GM19467 (cell line): ENCODE data around the gene CKM.

Experiments
- ATAC-seq: cut with Tn5 transposase; IDR thresholded peaks from one replicate; pipeline ENCODE4 v1.9.1; 2021; ENCODE audit warnings: mild to moderate bottlenecking, moderate library complexity; ENCODE audit not compliant: unreplicated experiment

CKM gene

DNA sequence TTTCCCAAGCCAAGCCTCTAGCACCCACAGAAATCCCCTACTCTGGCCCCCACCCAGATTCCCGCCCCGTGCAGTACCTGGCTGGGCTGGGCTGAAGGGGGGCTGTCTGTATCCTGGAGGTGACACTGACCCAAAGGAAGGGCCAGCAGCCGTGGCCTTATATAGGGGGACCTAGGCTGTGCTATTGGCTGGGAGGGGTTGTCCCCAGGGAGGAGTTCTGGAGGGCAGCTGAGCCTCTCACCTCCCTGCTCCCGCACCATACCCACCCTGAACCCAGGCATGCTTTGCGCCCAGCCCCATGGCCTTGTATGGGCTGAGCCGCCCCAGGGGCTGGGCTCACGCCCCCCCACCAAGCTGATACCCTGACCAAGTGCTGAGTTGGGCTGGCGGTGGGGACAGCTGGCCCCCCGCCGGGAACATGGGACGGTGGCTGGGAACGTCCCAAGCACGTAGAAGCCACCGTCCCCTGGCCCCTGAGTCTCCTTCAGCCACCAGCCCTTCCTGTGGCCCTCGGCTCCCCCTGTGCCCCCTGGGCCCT, at the start of gene CKM:
CKM (minus strand) TSS at position 132 of the 538 bp plus-strand sequence. CDS start 3,162 bp downstream, outside the sequence.
- no peak for ATAC-seq

DNA sequence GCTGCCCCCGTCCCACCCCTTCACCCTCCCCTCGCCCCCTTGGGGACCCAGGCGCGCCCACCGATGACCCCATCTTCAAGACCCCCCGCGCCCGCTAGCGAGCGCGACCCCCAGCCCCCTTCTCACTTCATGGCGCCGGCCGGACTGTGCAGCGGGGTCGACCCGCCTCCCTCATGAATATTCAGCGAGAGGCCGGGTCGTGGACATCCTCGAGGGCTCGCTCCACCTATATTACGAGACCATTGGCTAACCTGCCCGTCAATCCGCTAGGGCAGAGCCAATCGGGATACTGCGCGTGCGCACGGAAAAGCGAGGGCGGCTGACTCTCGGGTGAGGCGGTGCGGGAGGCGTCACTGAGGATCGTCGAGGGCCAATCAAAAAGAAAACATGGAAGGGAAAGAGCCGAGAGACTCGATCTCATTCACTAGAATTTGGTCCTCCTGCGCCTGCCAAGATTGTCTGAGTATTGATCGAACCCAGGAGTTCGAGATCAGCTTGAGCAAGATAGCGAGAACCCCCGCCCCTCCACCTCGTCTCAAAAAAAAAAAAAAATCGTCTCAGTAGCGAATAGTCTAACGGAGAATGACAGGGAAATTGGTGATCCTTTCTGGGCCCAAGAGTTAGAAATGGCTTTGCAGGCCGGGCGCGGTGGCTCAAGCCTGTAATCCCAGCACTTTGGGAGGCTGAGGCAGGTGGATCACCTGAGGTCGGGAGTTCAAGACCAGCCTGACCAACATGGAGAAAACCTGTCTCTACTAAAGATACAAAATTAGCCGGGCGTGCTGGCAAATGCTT, 47.9 kb upstream of the CKM start, which contains the start of gene ERCC2:
ERCC2 (minus strand) TSS at position 164 of the 795 bp plus-strand sequence; CDS start at position 131, 33 bp downstream.
- ATAC-seq, result peak; percentile 94

DNA sequence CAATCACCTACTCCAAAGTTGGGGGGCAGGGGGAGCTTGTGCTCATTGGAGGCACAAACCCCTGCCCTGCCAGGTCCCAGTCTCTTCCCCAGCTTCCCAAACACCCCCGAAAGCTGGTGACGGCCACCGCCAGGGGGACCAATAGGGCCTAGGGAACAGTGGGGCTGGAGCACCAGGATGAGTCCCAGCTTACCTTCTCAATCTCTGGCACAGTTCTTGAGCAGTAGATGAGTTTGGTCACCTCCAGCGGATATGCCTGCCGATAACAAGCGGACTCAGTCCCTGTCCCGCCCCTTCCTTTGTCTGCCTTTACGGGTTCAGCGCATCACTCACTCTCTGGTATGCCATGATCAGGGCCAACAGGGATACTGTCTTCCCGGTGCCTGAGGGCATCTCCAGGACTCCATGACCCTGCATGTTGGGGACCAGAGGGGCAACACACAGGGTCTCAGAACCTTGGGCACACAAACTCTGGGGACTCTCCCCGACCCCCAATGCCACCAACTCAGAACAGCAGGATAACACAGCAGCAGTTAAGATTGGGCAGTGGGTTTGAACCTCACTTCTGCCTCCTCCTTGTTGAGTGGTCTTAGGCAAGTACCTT, 46.2 kb upstream of the CKM start:
- ATAC-seq, result no peak

DNA sequence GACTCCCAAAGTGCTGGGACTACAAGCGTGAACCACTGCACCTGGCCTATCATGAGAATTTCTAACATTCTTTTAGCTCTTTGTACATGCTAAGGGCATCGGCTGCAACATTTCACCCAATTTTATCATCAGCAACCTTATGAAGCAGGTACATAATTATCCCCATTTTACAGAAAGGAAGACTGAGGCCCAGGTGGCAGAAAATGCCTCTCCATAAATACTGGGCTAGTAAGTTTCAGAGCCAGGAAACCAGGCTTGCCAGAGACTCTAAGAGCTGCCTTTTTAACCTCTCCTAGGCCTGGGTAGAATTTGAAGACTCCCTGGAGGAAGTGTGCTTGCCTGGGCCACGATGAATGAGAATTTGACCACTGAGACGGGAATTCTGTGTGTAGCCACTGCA, 45.5 kb upstream of the CKM start:
- no peak for ATAC-seq

DNA sequence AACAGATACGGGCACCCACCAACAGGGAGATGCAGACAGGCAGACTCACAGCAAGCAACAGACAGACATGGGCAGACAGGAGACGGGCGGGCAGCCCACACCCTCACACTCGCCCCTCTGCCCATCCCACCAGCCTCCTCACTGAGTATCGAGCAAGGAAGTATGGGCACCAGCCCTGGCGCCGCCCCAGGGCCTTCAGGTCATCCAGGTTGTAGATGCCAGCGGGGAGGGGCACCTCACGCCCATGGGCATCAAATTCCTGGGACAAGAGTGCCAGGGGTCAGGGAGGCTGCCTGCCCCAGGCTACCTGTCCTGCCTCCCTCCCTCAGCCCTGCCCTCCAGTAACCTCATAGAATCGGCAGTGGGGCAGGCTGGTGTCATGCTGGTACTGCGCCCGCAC, 42.0 kb upstream of the CKM start:
- ATAC-seq, result no peak

DNA sequence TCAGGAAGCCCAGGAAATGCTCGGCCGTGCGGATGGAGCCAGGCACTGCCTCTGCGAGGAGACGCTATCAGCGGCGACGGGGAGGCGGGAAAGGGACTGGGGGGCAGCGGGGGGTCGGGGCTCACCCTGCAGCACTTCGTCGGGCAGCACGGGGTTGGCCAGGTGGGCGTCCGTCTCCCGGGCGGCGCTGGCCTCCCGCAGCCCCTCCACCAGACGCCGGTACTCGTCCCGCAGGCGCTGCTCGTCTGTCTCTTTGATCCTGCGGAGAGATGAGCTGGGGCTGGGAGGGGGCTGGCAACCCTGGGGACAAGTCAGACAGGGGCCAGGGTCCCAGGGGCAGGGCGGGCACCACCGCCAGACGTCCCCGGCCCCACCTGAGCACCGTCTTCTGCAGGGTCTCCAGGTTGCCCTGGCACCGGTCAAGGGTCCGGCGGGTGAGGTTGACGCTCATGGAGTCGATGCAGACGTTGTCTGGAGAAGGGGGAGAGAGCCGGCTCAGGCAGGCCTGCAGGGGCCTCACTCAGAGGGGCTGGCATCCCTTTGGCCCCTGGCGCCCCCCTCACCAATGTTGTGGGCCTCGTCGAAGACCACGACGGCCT, 41.3 kb upstream of the CKM start:
- ATAC-seq, result no peak

DNA sequence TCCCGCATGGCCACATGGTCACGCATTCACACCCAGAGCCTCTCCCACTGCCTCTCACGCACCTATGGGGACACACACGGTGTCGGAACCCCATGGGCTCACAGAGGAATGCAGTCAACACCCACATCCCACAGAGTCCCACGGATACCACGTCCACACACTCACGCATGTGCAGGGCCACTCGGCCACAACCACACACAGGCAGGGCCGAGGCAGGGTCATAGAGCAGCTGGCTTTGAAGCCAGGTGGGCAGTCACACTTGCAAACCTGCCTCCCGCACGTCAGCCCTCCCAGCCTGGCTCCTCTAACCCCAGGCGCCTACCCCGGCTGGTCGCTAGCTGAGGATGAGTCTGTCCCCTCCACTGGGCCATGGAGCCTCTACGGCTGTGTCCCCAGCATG, 39.6 kb upstream of the CKM start:
- ATAC-seq, result no peak

DNA sequence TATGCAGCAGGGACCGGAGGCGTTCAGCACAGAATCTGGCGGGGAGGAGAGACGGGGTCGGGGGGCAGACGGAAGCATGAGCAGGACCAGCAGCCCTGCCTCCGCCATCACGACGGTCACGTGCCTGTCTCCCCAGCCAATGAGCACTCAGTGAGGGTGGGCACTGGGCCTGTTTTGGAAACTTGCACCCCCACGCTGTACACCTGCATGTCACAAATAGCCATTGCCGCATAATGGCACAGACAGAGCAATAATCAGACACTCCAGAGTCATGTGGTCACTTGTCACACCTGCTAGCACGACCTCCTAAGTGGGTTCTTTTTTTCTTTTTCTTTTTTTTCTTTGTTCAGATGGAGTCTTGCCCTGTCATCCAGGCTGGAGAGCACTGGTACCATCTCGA, 38.9 kb upstream of the CKM start:
- no peak for ATAC-seq

DNA sequence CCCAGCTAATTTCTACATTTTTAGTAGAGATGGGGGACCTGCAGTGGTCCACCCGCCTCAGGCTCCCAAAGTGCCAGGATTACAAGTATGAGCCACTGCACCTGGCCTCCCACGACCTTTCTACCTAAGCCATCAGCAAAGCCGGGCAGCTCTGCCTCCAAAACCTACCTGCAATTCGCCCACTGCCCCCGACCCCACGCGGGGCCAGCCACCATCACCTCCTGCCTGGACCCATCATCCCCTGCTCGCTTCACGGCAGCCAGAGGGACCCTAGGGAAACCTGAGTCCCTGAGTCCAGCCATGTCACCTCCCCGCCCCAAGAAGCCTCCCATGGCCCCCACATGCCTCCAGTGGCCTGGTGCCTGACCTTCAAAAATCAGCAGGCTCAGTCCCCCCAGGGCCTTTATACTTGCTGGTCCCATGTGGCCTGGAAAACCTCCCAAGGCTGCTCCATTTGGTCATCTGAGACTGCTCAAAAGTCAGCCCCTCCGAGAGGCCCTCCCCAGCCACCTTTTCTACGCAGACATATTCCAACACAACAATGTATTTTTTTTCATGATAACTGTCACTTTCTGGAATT, 35.6 kb upstream of the CKM start:
- no peak for ATAC-seq

DNA sequence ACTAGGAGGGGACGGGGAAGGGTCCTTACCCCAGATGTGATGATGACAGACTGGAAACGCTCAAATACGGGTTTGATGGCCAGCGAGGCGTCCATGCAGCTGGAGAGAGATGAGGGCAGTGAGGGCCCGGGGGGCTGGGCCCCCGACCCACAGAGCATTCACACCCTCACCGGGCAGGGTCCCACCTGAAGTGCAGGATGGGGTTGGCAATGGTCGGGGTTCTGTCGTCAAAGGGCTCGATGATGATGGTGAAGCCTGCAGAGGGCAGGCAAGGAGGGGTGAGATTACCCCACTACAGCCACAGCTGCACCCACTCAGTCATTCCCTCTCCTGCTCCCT, 34.7 kb upstream of the CKM start:
- no peak for ATAC-seq

DNA sequence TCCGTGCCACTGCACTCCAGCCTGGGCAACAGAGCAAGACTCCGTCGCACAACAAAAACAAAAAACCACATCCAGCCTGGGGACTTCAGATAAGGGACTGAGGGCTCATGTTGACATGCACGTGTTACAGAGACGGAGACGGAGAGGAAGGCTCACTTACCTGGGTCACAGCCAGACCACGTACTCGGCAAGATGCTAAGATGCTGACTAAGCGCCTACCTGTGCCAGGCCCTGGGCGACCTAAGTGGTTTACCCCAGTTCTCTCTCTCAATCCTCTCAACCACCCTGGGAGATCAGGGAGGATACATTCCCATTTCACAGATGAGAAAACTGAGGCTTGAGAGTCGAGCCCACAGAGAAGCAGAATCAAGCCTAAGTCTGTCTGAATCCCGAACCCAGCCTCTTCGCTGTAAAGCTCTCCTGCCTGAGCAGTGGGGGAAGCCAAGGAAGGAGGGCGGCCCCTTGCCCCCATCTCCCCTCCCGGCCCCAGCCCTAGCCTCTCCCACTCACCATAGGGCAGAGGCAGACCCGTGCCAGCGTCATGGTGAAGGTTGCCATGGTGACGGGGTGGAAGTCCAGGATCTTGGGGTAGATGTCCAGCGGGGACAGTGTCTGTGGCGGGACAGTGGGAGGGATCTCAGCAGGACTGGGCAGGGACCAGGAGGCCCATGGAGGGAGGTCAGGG, 34.2 kb upstream of the CKM start:
- no peak for ATAC-seq

DNA sequence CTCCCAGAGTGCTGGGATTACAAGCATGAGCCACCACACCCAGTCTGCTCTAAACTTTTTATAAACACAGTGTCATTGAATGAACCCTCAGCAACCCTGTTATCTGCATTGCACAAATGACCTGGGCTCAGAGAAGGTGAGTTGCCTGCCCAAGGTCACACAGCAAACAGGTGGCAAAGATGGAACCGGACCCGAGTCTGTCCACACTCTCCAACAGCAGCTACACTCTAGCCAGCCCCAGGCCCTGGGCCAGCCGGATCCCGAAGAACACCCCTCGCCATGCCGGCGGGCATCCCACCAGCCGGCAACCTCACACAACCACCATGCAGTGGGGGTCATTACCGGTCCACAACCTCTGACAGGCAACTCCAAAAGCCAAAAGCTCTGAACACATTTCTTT, 33.2 kb upstream of the CKM start:
- no peak for ATAC-seq

DNA sequence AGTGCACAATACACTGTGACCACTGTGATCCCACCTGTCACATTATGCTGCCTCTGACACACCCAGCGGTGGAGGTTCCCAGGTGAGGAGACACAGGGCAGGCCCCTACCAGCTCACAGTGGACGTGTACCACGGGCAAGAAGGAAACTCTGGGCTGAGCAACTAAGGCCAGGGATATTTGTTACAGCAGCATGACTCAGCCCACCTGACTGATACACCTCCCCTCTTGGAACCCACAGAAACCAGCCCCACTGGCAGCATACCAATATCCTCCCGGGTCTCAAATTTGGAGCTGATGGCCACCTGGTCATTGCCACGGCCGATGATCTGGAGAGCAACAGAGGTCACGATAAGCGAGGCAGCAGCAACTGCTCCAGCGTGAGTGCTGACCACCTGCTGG, 32.7 kb upstream of the CKM start:
- no peak for ATAC-seq

DNA sequence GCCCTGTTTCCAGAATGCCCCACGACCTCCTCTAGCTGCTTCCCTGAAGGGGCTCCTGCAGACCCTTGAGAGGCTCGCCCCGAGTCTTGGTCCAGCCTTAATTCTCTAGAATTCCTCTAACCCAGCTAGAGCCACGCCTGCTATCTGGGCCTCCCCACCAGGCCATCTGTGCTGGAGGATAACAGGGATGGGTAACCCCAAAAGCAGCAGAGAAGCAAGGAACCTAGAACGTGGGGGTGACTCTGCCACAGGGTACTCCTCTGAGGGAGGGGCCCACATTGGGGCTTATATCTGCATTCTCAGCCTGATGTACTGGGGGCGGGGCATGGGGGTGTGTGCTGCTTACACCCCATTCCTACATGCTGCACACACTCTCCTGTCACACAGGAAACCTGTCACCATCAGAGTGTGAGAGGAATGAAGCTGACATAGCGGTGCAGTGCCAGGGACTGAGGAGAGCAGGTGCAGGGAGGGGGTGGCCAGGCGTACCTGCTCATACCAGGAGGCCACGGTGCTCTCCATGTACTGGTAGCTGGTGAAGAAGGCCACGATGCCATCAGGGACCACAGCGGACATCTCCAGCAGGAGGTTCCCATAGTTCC, 31.7 kb upstream of the CKM start:
- no peak for ATAC-seq

DNA sequence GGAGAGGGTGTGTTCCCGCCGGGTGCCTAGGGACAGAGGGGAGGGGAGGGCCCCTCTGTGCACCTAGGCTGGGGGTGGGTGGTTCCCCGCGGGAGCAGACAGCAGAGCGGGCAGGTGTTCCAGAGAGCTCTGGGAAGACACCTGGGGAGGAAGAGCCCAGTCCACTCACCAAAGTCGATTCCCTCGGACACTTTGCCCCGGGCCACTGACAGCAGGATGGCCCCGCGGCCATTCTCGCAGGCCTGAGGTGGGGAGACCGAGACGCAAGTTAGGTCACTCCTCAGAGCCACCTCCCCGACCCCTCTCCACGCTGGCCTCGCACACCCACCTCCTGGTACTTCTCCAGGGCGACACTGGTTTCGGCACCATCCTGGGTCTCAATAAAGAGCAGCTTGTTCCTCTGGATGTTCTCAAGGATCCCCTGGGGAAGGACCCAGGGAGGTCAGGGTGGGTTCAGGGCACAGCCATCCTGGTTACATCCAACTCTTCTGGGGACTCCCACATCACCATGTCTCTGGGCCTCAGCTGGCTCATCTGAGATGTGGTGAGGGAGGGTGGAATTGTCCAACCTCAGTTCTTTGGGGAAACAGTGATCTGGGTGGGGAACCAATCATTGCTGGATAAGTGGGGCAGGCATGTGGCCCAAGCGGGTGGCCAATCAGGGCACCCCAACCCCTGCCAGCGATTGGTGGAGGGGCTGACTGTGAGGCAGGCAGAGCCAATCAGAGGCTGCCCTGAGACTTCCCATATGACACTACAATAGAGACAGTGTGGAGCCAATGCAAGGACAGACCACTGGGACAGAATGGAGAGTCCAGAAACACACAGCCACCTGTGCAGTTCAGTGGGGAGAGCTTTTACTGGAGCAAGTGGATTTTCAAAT, 30.5 kb upstream of the CKM start:
- no peak for ATAC-seq

DNA sequence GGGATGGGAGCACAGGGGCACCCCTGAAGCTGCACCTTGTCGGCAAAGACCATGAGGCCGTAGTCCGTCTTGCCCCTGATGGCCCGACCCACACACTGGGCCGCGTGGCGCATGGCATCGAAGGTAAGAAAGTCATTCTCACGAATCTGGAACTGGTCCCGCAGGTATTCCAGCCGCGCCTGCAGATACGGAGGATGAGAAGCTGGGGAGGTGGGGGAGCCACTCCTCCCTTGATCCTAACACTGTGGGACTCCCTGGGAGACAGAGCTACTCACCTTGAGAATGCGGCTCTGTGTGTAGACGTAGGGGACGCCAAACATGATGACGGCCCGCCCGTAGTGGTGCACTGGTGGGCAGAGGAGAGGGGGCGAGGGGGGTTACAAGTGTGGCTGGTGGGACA, 29.8 kb upstream of the CKM start:
- ATAC-seq, result no peak

DNA sequence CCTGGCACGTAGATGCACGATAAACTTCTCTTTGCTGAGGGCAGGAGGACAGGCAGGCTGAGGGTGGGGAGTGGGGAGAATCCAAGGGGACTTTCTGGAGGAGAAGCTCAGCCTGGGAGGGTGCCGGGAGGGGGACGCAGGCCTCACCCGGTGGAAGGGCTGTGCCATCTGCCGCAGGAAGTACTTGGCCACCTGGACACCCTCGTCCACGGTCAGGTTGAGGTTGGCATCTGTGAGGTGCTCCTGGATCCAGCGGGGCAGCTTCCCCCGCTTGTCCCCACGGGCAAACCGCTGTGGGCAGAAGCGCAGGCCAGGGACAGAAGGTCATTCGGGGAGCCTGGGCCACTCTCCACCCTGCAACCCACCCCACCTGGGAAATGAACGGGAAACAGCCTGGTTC, 29.4 kb upstream of the CKM start:
- ATAC-seq, result no peak

DNA sequence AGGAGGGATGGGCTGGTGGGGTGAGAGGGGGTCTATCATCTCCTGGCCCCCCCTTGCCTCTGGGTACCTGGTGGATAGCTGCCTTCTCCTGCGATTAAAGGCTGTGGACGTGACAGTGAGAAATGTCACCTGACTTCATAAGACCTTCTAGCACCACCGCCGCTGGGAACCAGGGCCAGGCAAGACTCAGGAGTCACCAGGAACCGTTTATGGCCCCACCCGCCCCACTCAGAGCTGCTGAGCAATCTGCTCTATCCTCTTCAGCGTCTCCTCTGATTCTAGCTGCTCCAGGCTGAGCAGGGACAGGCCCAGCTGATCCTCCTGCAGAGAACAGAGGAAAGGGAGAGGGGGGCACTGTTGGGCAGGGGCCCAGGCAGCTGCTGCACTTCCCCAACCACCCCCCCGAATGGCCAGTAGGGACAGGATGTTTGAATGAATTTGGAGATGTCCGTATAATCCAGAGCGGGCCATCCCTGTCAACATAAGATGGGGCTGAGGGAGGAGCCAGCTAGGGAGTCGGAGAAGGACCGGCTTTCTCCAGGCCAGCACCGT, 28.8 kb upstream of the CKM start:
- no peak for ATAC-seq

DNA sequence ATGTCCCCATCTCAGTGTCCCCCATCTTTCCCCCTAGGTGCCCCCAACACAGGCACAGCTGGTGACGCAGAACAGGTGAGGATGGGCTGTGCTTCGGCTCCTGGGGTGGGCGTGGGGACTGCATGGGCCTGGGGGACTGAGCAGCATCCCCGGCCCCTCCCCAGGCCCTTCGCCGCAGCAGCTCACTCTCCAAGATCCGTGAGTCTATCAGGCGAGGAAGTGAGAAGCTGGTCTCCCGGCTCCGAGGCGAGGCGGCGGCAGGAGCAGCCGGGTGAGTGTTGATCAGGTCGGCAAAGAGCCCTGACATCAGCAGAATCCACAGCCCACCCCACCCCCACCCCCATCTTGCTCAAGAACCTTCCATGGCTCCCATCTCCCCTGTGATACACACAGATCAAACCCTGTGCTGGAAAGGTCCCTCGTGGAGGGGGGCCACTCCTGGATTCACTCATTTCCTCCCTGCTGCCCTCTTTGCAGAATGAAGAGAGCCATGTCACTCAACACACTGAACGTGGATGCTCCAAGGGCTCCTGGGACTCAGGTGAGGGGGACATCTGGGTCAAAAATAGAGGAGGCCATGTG, 27.9 kb upstream of the CKM start:
- ATAC-seq, result no peak
